Trophoblast cell (in vitro differentiated cells and primary cell): ENCODE results near the gene ST6GALNAC4.

Experiments used
- DNase-seq, 2 donors: peaks; one replicate each; pipeline ENCODE4 v3.0.0-alpha.2; 2016
- H2AFZ ChIP-seq: 2 replicates; pipeline ENCODE4 v1.6.1; 2013; ENCODE audit warnings: low read length, moderate library complexity, mild to moderate bottlenecking; ENCODE audit not compliant: insufficient read depth, poor library complexity
- H2AK5ac ChIP-seq: 2 replicates; pipeline ENCODE4 v1.6.1; 2013; ENCODE audit warnings: mild to moderate bottlenecking, low read length
- H2BK120ac ChIP-seq: 2 replicates; pipeline ENCODE4 v1.6.1; 2013; ENCODE audit warnings: low read length, mild to moderate bottlenecking, moderate library complexity; ENCODE audit not compliant: insufficient read depth, poor library complexity
- H2BK12ac ChIP-seq: 2 replicates; pipeline ENCODE4 v1.6.1; 2013; ENCODE audit warnings: mild to moderate bottlenecking, low read length, moderate library complexity
- H2BK5ac ChIP-seq: 2 replicates; pipeline ENCODE4 v1.6.1; 2013; ENCODE audit warnings: low read length, low read depth, moderate library complexity, mild to moderate bottlenecking; ENCODE audit not compliant: poor library complexity
- H3K14ac ChIP-seq: 2 replicates; pipeline ENCODE4 v1.6.1; 2013; ENCODE audit warnings: mild to moderate bottlenecking, low read length
- H3K18ac ChIP-seq: 2 replicates; pipeline ENCODE4 v1.6.1; 2013; ENCODE audit warnings: mild to moderate bottlenecking, low read length
- H3K23ac ChIP-seq: 2 replicates; pipeline ENCODE4 v1.6.1; 2013; ENCODE audit warnings: low read length
- H3K27ac ChIP-seq: 2 replicates; pipeline ENCODE4 v1.5.1; 2013; ENCODE audit warnings: low read depth, mild to moderate bottlenecking, inconsistent platforms, low read length, moderate library complexity
- H3K27me3 ChIP-seq: 2 replicates; pipeline ENCODE4 v1.6.1; 2013; ENCODE audit warnings: inconsistent platforms, mild to moderate bottlenecking, low read length, moderate library complexity; ENCODE audit not compliant: insufficient read depth
- H3K36me3 ChIP-seq, 2 experiments: 1 replicate in 1 of 2; 2 replicates in 1 of 2; pipeline ENCODE4 v1.6.1; 2013; ENCODE audit warnings: low read length in 2 of 2, mild to moderate bottlenecking in 2 of 2, moderate library complexity in 1 of 2; ENCODE audit not compliant: insufficient read depth in 2 of 2, control insufficient read depth in 1 of 2
- H3K4ac ChIP-seq: 2 replicates; pipeline ENCODE4 v1.6.1; 2013; ENCODE audit warnings: low read depth, mild to moderate bottlenecking, low read length, moderate library complexity
- H3K4me1 ChIP-seq, 2 experiments: 1 replicate in 1 of 2; 2 replicates in 1 of 2; pipeline ENCODE4 v1.6.1; 2013; ENCODE audit warnings: low read length in 2 of 2, mild to moderate bottlenecking in 2 of 2, moderate library complexity in 1 of 2; ENCODE audit not compliant: insufficient read depth in 2 of 2, control insufficient read depth in 1 of 2
- H3K4me2 ChIP-seq: 2 replicates; pipeline ENCODE4 v1.6.1; 2013; ENCODE audit warnings: inconsistent platforms, mild to moderate bottlenecking, low read length, moderate library complexity
- H3K4me3 ChIP-seq: 2 replicates; pipeline ENCODE4 v1.5.1; 2013; ENCODE audit warnings: mild to moderate bottlenecking, low read depth, low read length, inconsistent platforms
- H3K79me1 ChIP-seq: one replicate; pipeline ENCODE4 v1.6.1; 2013; ENCODE audit warnings: low read length
- H3K79me2 ChIP-seq: 2 replicates; pipeline ENCODE4 v1.6.1; 2013; ENCODE audit warnings: low read length, mild to moderate bottlenecking; ENCODE audit not compliant: control insufficient read depth, insufficient read depth, poor library complexity
- H3K9ac ChIP-seq: 2 replicates; pipeline ENCODE4 v1.6.1; 2013; ENCODE audit warnings: mild to moderate bottlenecking, low read length
- H3K9me3 ChIP-seq: 2 replicates; pipeline ENCODE4 v1.6.1; 2013; ENCODE audit warnings: low read depth, mild to moderate bottlenecking, control low read depth, inconsistent platforms, low read length; ENCODE audit not compliant: insufficient read depth
- H4K12ac ChIP-seq: 2 replicates; pipeline ENCODE4 v1.6.1; 2013; ENCODE audit warnings: low read depth, mild to moderate bottlenecking, low read length, moderate library complexity
- H4K8ac ChIP-seq: 2 replicates; pipeline ENCODE4 v1.6.1; 2013; ENCODE audit warnings: low read depth, mild to moderate bottlenecking, low read length, moderate library complexity
- H4K91ac ChIP-seq: one replicate; pipeline ENCODE4 v1.6.1; 2013; ENCODE audit warnings: low read depth, mild to moderate bottlenecking, low read length, moderate library complexity
- WGBS: extraction: QIAGEN DNeasy Blood & Tissue Kit; methylation state at CpG from one replicate; pipeline ENCODE4 v1.1.7; 2013; ENCODE audit warnings: missing lambda C conversion rate; ENCODE audit not compliant: insufficient read length, insufficient coverage; ENCODE audit errors: extremely low coverage; 5-methylcytosine and 5-hydroxymethylcytosine counted together

The ST6GALNAC4 gene

DNA sequence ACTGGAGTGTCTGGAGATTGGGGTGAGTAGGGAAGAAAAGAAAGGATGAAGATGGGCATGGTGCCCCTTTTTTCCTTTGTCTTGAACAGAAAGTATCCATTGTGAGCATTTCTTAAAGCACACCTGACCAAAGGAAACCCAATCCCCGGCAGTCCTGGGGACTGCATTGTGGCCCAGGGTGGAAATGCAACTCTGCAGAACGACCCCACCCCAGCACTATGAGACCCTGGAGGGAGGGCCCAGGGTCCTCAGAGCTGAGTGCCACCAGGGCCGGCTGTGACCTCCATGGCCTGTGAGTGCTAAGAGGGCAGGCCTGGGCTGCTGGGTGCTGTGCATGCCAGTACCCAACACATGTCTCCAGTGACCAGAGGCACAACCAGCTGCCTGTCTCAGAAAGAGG is 45.4 kb upstream of the ST6GALNAC4 start:
- Histone ChIP-seq H3K4me2 (no peak overlapping the region), H2AK5ac (no peak overlapping the region), H2BK120ac (no peak overlapping the region), H4K12ac (no peak overlapping the region), H2BK5ac (no peak overlapping the region), H3K27me3 (no peaks in the 10 kb centered on the region), H3K36me3 (peaks cover 0 to 2% of the 10 kb centered on the region in 2 experiments), H4K91ac (no peak overlapping the region), H4K8ac (no peak overlapping the region), H3K14ac (no peak overlapping the region), H3K4me1 (peaks cover 32 to 41% of the 10 kb centered on the region in 2 experiments), H3K18ac (no peak overlapping the region), H3K27ac (no peak overlapping the region), H3K79me1 (peaks cover 10% of the 10 kb centered on the region), H3K4me3 (no peak overlapping the region), H2BK12ac (no peak overlapping the region), H3K23ac (no peak overlapping the region), H3K79me2 (peaks cover 27% of the 10 kb centered on the region), H3K4ac (peak overlapping the region; percentile 46), H3K9ac (no peak overlapping the region), H3K9me3 (peaks cover 3% of the 10 kb centered on the region), H2AFZ (no peak overlapping the region)
- WGBS: no CpG with 5 or more reads among the region's 3 CpGs
- no peak for DNase-seq

DNA sequence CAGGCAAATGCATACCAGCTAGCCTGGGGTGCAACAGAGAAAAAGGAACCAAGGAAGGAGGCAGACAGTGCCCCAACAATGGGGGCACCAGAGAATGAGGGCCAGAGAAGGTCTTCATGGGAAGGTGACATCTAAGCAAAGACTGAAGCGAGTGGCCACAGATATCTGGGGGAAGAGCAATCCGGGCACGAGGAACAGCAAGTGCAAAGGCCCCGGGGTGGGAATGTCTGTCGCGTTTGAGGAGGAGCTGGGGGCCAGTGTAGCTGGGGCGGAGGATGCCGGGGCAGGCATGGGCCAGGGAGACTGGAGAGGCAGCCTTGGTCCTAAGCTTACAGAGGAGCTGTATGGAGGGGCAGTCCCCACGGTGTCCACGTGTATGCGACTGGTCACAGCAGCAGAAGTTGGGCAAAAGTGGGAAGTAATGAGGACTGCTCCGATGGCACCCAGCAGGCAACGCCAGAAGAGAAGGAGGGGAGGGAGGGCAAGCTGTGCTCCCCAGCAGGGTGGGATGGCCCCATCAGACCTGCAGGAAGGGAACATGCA is 44.8 kb upstream of the ST6GALNAC4 start:
- no peak overlapping the region for H2AK5ac ChIP-seq
- no peak for DNase-seq
- H3K14ac ChIP-seq: no peak overlapping the region
- no peak overlapping the region for H3K4me2 ChIP-seq
- no peak overlapping the region for H2AFZ ChIP-seq
- peaks cover 3% of the 10 kb centered on the region for H3K9me3 ChIP-seq
- H3K18ac ChIP-seq: no peak overlapping the region
- no peak overlapping the region for H2BK12ac ChIP-seq
- H3K4me1 ChIP-seq: peaks cover 32 to 39% of the 10 kb centered on the region in 2 experiments
- peaks cover 0 to 2% of the 10 kb centered on the region in 2 experiments for H3K36me3 ChIP-seq
- no peak overlapping the region for H4K12ac ChIP-seq
- no peak overlapping the region for H2BK5ac ChIP-seq
- H3K27me3 ChIP-seq: no peaks in the 10 kb centered on the region
- no CpG with 5 or more reads among the region's 13 CpGs for WGBS
- no peak overlapping the region for H3K23ac ChIP-seq
- H3K4ac ChIP-seq: peak overlapping the region; percentile 44
- H3K4me3 ChIP-seq: no peak overlapping the region
- no peak overlapping the region for H2BK120ac ChIP-seq
- H3K27ac ChIP-seq: no peak overlapping the region
- H3K79me1 ChIP-seq: peaks cover 10% of the 10 kb centered on the region
- peaks cover 24% of the 10 kb centered on the region for H3K79me2 ChIP-seq
- no peak overlapping the region for H4K8ac ChIP-seq
- no peak overlapping the region for H4K91ac ChIP-seq
- no peak overlapping the region for H3K9ac ChIP-seq

DNA sequence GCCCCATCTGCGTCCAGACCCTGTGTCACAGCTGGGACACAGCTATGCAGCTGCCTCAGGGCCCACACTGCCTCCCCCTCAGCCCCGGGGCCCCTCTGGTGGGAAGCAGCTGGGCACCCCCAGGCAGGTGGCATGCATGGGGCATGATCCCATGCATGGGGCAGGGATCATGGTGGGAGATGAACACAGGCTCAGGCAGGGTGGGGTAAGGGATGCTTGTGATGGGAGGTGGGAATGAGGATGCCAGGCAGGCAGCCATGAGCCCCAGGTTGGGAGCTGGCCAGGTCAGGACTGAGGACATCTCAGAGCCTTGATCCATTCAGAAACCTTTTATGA is 44.3 kb upstream of the ST6GALNAC4 start:
- H2AFZ ChIP-seq: no peak overlapping the region
- H3K36me3 ChIP-seq: peaks cover 0 to 2% of the 10 kb centered on the region in 2 experiments
- peak overlapping the region; percentile 26 for H3K4ac ChIP-seq
- H3K18ac ChIP-seq: no peak overlapping the region
- H2AK5ac ChIP-seq: no peak overlapping the region
- H2BK120ac ChIP-seq: no peak overlapping the region
- H3K9ac ChIP-seq: no peak overlapping the region
- no peak for DNase-seq
- no peak overlapping the region for H2BK12ac ChIP-seq
- no peak overlapping the region for H3K4me2 ChIP-seq
- H3K79me2 ChIP-seq: peaks cover 21% of the 10 kb centered on the region
- no peak overlapping the region for H3K4me3 ChIP-seq
- no peak overlapping the region for H4K91ac ChIP-seq
- H3K27me3 ChIP-seq: no peaks in the 10 kb centered on the region
- peaks cover 9% of the 10 kb centered on the region for H3K79me1 ChIP-seq
- no peak overlapping the region for H4K8ac ChIP-seq
- peaks cover 32 to 36% of the 10 kb centered on the region in 2 experiments for H3K4me1 ChIP-seq
- no peak overlapping the region for H2BK5ac ChIP-seq
- no peak overlapping the region for H3K23ac ChIP-seq
- peaks cover 3% of the 10 kb centered on the region for H3K9me3 ChIP-seq
- WGBS: no CpG with 5 or more reads among the region's 2 CpGs
- H3K27ac ChIP-seq: no peak overlapping the region
- H4K12ac ChIP-seq: no peak overlapping the region
- H3K14ac ChIP-seq: no peak overlapping the region

DNA sequence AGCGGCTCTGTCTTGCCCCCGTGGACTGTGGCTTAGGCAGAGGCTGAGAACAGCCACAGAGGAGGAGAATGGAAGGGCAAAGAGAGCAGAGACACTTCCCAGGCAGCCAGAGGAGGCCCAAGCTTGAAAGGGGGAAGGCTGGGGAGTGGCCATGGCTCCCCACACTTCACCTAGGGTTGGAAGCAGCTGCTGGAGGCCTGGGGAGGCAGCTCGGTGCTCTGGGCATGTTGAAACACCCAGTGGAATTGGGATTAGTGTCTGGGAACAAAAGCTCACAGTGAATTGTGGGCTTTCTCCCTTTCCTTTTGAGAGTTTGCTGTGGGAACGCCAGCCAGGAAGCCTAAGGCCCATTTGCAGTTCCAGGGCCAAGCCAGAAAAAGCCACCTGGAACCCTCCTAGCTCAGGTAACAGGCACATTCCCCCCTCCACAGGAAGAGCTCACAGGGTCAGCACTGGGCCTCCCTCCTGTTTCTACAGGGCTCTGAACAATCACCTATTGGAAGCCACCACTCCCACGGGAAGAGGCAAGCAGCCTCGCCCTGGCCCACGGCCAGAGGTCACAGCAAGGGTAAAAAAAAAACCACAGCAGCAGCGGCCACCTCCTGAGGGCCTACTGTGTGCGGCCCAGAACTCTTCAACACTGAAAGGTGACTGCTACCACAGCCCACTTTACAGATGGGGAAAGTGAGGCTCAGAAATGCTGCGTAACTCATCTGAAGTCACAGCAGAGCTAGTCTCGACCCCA is 43.7 kb upstream of the ST6GALNAC4 start:
- H3K14ac ChIP-seq: no peak overlapping the region
- H3K36me3 ChIP-seq: peaks cover 0 to 2% of the 10 kb centered on the region in 2 experiments
- no peak overlapping the region for H2BK5ac ChIP-seq
- WGBS: no CpG with 5 or more reads among the region's 11 CpGs
- no peak overlapping the region for H4K12ac ChIP-seq
- no peak for DNase-seq
- H3K4ac ChIP-seq: peak overlapping the region; percentile 26
- H3K4me2 ChIP-seq: no peak overlapping the region
- no peak overlapping the region for H3K4me3 ChIP-seq
- no peak overlapping the region for H2BK120ac ChIP-seq
- H2AK5ac ChIP-seq: no peak overlapping the region
- H2BK12ac ChIP-seq: no peak overlapping the region
- H3K9me3 ChIP-seq: peaks cover 3% of the 10 kb centered on the region
- H3K79me1 ChIP-seq: peaks cover 4% of the 10 kb centered on the region
- no peak overlapping the region for H4K8ac ChIP-seq
- H3K4me1 ChIP-seq: peaks cover 34 to 36% of the 10 kb centered on the region in 2 experiments
- H2AFZ ChIP-seq: no peak overlapping the region
- H3K18ac ChIP-seq: no peak overlapping the region
- no peak overlapping the region for H4K91ac ChIP-seq
- H3K27me3 ChIP-seq: no peaks in the 10 kb centered on the region
- peaks cover 19% of the 10 kb centered on the region for H3K79me2 ChIP-seq
- no peak overlapping the region for H3K23ac ChIP-seq
- no peak overlapping the region for H3K27ac ChIP-seq
- H3K9ac ChIP-seq: no peak overlapping the region
